ENCODE results near the gene FASTK.

The FASTK gene

GRCh38 chr7:151095828-151096475, 15.3 kb upstream of the FASTK start:
- no peak for DNase-seq (ENCODE audit: low spot score)

- no peak for DNase-seq (ENCODE audit: low spot score)
These were observed 14.7 kb upstream of the FASTK start for GRCh38 chr7:151095123-151095797.

- DNase-seq (ENCODE audit: low spot score): no peak
These were observed 14.1 kb upstream of the FASTK start for GRCh38 chr7:151094675-151095074.

GRCh38 chr7:151093748-151094147, 13.1 kb upstream of the FASTK start:
- DNase-seq (ENCODE audit: low spot score): no peak

- no peak for DNase-seq (ENCODE audit: low spot score)
These were observed 11.4 kb upstream of the FASTK start for GRCh38 chr7:151091988-151092387.

- no peak for DNase-seq (ENCODE audit: low spot score)
These were observed 10.8 kb upstream of the FASTK start for GRCh38 chr7:151091431-151091830.

GRCh38 chr7:151091003-151091402, 10.4 kb upstream of the FASTK start:
- DNase-seq (ENCODE audit: low spot score): no peak

GRCh38 chr7:151089893-151090730, 9.5 kb upstream of the FASTK start:
- DNase-seq (ENCODE audit: low spot score): no peak

- no peak for DNase-seq (ENCODE audit: low spot score)
These were observed 8.5 kb upstream of the FASTK start for GRCh38 chr7:151088856-151089699.

- no peak for DNase-seq (ENCODE audit: low spot score)
These were observed 7.6 kb upstream of the FASTK start for GRCh38 chr7:151088019-151088855.

- DNase-seq (ENCODE audit: low spot score): peak; percentile 57
These were observed 6.8 kb upstream of the FASTK start for GRCh38 chr7:151087245-151088018.

GRCh38 chr7:151086802-151087244, 6.2 kb upstream of the FASTK start:
- DNase-seq (ENCODE audit: low spot score): no peak

- peak; percentile 86 for DNase-seq (ENCODE audit: low spot score)
These were observed 5.3 kb upstream of the FASTK start, which contains the start of gene AGAP3 for GRCh38 chr7:151085691-151086620. Gene AGAP3, plus strand, starts transcription at chr7:151086475. Its CDS starts 267 bp downstream, at chr7:151086742.

GRCh38 chr7:151085329-151085690, 4.7 kb upstream of the FASTK start:
- no peak for DNase-seq (ENCODE audit: low spot score)

GRCh38 chr7:151083824-151084160, 3.2 kb upstream of the FASTK start:
- no peak for DNase-seq (ENCODE audit: low spot score)

GRCh38 chr7:151083071-151083823, 2.6 kb upstream of the FASTK start, which contains the start of gene TMUB1:
Gene TMUB1, minus strand, starts transcription at chr7:151083493. Its CDS starts 930 bp downstream, at chr7:151082563.
- peak; percentile 85 for DNase-seq (ENCODE audit: low spot score)

- DNase-seq (ENCODE audit: low spot score): no peak
These were observed 1.8 kb upstream of the FASTK start for GRCh38 chr7:151082141-151083070.

All from LoVo (cell line).